Activated CD8-positive, alpha-beta memory T cell treated with anti-CD3 and anti-CD28 coated beads, Interleukin-2, amount 50 U/mL, for 1 hour (primary cell): ENCODE results near the gene SH3RF2.

Experiments
- DNase-seq: peaks from one replicate; pipeline ENCODE4 v3.0.0-alpha.2; 2020; ENCODE audit errors: extremely low read depth

SH3RF2 gene

GRCh38 chr5:146042628-146043279 is 106.4 kb downstream of the SH3RF2 start:
- no peak for DNase-seq

GRCh38 chr5:146043722-146044121 is 107.3 kb downstream of the SH3RF2 start:
- DNase-seq, result no peak

GRCh38 chr5:146047396-146047795 is 111.0 kb downstream of the SH3RF2 start:
- DNase-seq, result no peak

GRCh38 chr5:146048994-146049703 is 112.8 kb downstream of the SH3RF2 start:
- DNase-seq, result no peak

GRCh38 chr5:146049704-146050026 is 113.3 kb downstream of the SH3RF2 start:
- no peak for DNase-seq

GRCh38 chr5:146050086-146050485 is 113.7 kb downstream of the SH3RF2 start:
- DNase-seq, result no peak

GRCh38 chr5:146051678-146052077 is 115.3 kb downstream of the SH3RF2 start:
- DNase-seq, result no peak

GRCh38 chr5:146052780-146053179 is 116.4 kb downstream of the SH3RF2 start:
- no peak for DNase-seq

- DNase-seq, result no peak
Measured at GRCh38 chr5:146055432-146055831, 119.1 kb downstream of the SH3RF2 start.

GRCh38 chr5:146059460-146060220 is 123.3 kb downstream of the SH3RF2 start:
- no peak for DNase-seq

- DNase-seq, result no peak
Measured at GRCh38 chr5:146060221-146060585, 123.8 kb downstream of the SH3RF2 start.

- DNase-seq, result no peak
Measured at GRCh38 chr5:146066968-146067367, 130.6 kb downstream of the SH3RF2 start.

GRCh38 chr5:146068206-146068605 is 131.8 kb downstream of the SH3RF2 start:
- no peak for DNase-seq

- no peak for DNase-seq
Measured at GRCh38 chr5:146068977-146069779, 132.8 kb downstream of the SH3RF2 start.

GRCh38 chr5:146069780-146070099 is 133.4 kb downstream of the SH3RF2 start:
- no peak for DNase-seq

- DNase-seq, result no peak
Measured at GRCh38 chr5:146070746-146071145, 134.4 kb downstream of the SH3RF2 start.

- no peak for DNase-seq
Measured at GRCh38 chr5:146071171-146071570, 134.8 kb downstream of the SH3RF2 start.

- no peak for DNase-seq
Measured at GRCh38 chr5:146072595-146072994, 136.2 kb downstream of the SH3RF2 start.

- DNase-seq, result no peak
Measured at GRCh38 chr5:146073239-146073900, 137.0 kb downstream of the SH3RF2 start.

GRCh38 chr5:146076028-146076427 is 139.7 kb downstream of the SH3RF2 start:
- DNase-seq, result no peak

GRCh38 chr5:146076455-146076854 is 140.1 kb downstream of the SH3RF2 start:
- DNase-seq, result no peak

GRCh38 chr5:146078566-146078965 is 142.2 kb downstream of the SH3RF2 start:
- no peak for DNase-seq
